Measurements from ENCODE around the gene ZNF541. TPM values are rescaled to one million over a fixed set of nuclear protein-coding genes. Genes with fewer than 3 reads are reported as not detected.

Gene ZNF541
- total RNA-seq, 6 donors from 2014 or later: 0.20 to 2.1 (median 0.42) TPM

DNA sequence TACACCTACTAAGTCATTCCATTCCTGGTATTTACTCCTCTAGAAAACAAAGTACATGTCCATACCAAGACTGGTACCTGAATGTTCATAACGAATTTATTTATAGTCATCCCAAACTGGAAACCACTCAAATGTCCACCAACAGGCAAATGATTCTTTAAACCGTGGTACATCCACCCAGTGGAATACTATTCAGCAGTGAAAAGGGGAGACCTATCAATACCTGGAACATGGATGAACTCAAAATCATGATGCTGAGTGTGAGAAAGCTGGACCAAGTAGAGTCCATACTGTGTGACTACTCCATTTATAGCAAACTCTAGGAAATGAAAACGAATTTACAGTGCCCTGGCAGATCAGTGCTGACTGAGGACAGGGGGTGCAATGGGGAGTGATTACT is 46.1 kb downstream of the ZNF541 start:
- no peak for DNase-seq

GRCh38 chr19:47523473-47523872 is 49.5 kb downstream of the ZNF541 start:
- Histone ChIP-seq H3K9me3 (no peaks in the 10 kb centered on the region), H3K36me3 (no peaks in the 10 kb centered on the region), H3K4me1 (peaks cover 6 to 17% (median 11%) of the 10 kb centered on the region in 4 donors), H3K27ac (peak overlapping the region in 3 of 4 donors; percentile 32 to 50 (median 50)), H3K27me3 (no peaks in the 10 kb centered on the region), H3K4me3 (no peak overlapping the region)
- ATAC-seq (ENCODE audit: low FRiP score in 2 of 2): no peak
- DNase-seq: no peak
- TF ChIP-seq POLR2A (IDR thresholded peaks at IDR 0.05) (no peak), POLR2AphosphoS5 (IDR thresholded peaks at IDR 0.05) (peak in 1 of 2 donors; percentile 9)
- TF ChIP-seq, protein P1, sequence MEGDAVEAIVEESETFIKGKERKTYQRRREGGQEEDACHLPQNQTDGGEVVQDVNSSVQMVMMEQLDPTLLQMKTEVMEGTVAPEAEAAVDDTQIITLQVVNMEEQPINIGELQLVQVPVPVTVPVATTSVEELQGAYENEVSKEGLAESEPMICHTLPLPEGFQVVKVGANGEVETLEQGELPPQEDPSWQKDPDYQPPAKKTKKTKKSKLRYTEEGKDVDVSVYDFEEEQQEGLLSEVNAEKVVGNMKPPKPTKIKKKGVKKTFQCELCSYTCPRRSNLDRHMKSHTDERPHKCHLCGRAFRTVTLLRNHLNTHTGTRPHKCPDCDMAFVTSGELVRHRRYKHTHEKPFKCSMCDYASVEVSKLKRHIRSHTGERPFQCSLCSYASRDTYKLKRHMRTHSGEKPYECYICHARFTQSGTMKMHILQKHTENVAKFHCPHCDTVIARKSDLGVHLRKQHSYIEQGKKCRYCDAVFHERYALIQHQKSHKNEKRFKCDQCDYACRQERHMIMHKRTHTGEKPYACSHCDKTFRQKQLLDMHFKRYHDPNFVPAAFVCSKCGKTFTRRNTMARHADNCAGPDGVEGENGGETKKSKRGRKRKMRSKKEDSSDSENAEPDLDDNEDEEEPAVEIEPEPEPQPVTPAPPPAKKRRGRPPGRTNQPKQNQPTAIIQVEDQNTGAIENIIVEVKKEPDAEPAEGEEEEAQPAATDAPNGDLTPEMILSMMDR (IDR thresholded peaks at IDR 0.05): no peak
- 29 to 30% methylated on average over 7 of the region's 7 CpGs for whole genome bisulfite sequencing, 2 donors

More for the DNA sequence above, 46.1 kb downstream of the ZNF541 start:
- no peak for ATAC-seq (ENCODE audit: low FRiP score in 2 of 2)
- H3K4me1 ChIP-seq: peaks cover 6 to 16% (median 11%) of the 10 kb centered on the region in 4 donors
- H3K9me3 ChIP-seq: no peaks in the 10 kb centered on the region
- TF ChIP-seq POLR2A (IDR thresholded peaks at IDR 0.05): no peak
- no peak for TF ChIP-seq POLR2AphosphoS5 (IDR thresholded peaks at IDR 0.05)
- no peak for TF ChIP-seq EP300 (IDR thresholded peaks at IDR 0.05)
- TF ChIP-seq, protein P1 (IDR thresholded peaks at IDR 0.05): no peak
- no peak overlapping the region for H3K4me3 ChIP-seq
- no peaks in the 10 kb centered on the region for H3K36me3 ChIP-seq
- no peak overlapping the region for H3K27ac ChIP-seq
- H3K27me3 ChIP-seq: no peaks in the 10 kb centered on the region
- 83 to 90% methylated on average over 3 of the region's 3 CpGs for WGBS, 2 donors

Small RNA genes lying within 50 kb of the gene (small RNA-seq; reads per million reads assigned to genes)
- 0 reads per million in 4 donors for gene RN7SL322P

Other genes with a start within 250 kb of the ZNF541 start
- 10 to 100 TPM in 3 of 6 donors, 1 to 10 TPM in 3; 3.8 to 22.9 (median 10.0) TPM for gene C5AR2, start 241.0 kb downstream of the ZNF541 start, total RNA-seq
- 10 to 100 TPM in 5 of 6 donors, 1 to 10 TPM in 1; 8.4 to 80.7 (median 19.4) TPM for gene DHX34, start 223.8 kb downstream of the ZNF541 start, total RNA-seq
- 1 to 10 TPM in 5 of 6 donors, not detected in 1; 1.7 to 7.1 (median 3.8) TPM for gene MEIS3, start 153.6 kb downstream of the ZNF541 start, total RNA-seq
- gene SLC8A2, start 101.3 kb downstream of the ZNF541 start, total RNA-seq: under 1 TPM in 3 of 6 donors, not detected in 3; 0.11 to 0.64 (median 0.15) TPM
- gene KPTN, start 88.9 kb downstream of the ZNF541 start, total RNA-seq: 10 to 100 TPM in 2 of 6 donors, 1 to 10 TPM in 4; 3.5 to 15.8 (median 7.4) TPM
- 100 to 1,000 TPM; 107 to 183 (median 152) TPM for gene NAPA, start 58.1 kb downstream of the ZNF541 start, total RNA-seq
- gene BICRA, start 36.0 kb upstream of the ZNF541 start, total RNA-seq: 10 to 100 TPM in 4 of 6 donors, 1 to 10 TPM in 2; 5.0 to 66.1 (median 15.2) TPM
- 100 to 1,000 TPM in 4 of 6 donors, 10 to 100 TPM in 2; 80.7 to 426 (median 181) TPM for gene EHD2, start 140.3 kb upstream of the ZNF541 start, total RNA-seq
- gene NOP53, start 172.4 kb upstream of the ZNF541 start, total RNA-seq: 100 to 1,000 TPM; 261 to 432 (median 282) TPM
- 100 to 1,000 TPM; 194 to 455 (median 325) TPM for gene SELENOW, start 205.6 kb upstream of the ZNF541 start, total RNA-seq
- not detected for gene TPRX1, start 231.4 kb upstream of the ZNF541 start, total RNA-seq
- gene CRX, start 248.8 kb upstream of the ZNF541 start, total RNA-seq: not detected

Measured in upper lobe of left lung (tissue), 6 donors.